C4-2B (cell line): ENCODE results near the gene RAP1A.

Source experiments
- CTCF ChIP-seq: fragments of 450-650 bp; conservative IDR thresholded peaks from 2 replicates; pipeline ENCODE4 v1.5.1; 2017; ENCODE audit warnings: mild to moderate bottlenecking
- ZFX ChIP-seq: fragments of 450-650 bp; IDR thresholded peaks from 2 replicates; pipeline ENCODE4 v1.6.1; 2017

- TF ChIP-seq CTCF (no peak), ZFX (no peak)
These were observed 60.0 kb downstream of the RAP1A start for GRCh38 chr1:111679541-111679940.
